B cell (primary cell): ENCODE results near the gene JMY. TPM values are rescaled to one million over a fixed set of nuclear protein-coding genes. Genes with fewer than 3 reads are reported as not detected.

Experiments
- ATAC-seq: fragments of 200-7000 bp; cut with Tn5 transposase; one replicate; pipeline ENCODE4 v1.10.0; 2021; ENCODE audit warnings: low read depth, mild to moderate bottlenecking, moderate number of reproducible peaks, moderate library complexity
- CTCF ChIA-PET: fragments of 350-600 bp; sonication (Branson Sonifier 250); formaldehyde crosslinking; loops from one replicate; lab custom pipeline; 2021; ENCODE audit warnings: antibody characterized with exemption, inconsistent platforms; lab: Charles Lee
- POLR2A ChIA-PET: fragments of 350-600 bp; sonication (Branson Sonifier 250); formaldehyde crosslinking; loops from one replicate; lab custom pipeline; 2021; ENCODE audit warnings: antibody characterized with exemption; lab: Charles Lee
- DNase-seq: peaks from one replicate; pipeline ENCODE4 v3.0.0; 2013
- H2AFZ ChIP-seq: 2 replicates; pipeline ENCODE4 v1.6.1; 2012; ENCODE audit warnings: mild to moderate bottlenecking, low read depth, low read length; ENCODE audit not compliant: insufficient read depth, poor library complexity, severe bottlenecking
- H3K27ac ChIP-seq, 2 donors: 1 replicate in 1 of 2; 2 replicates in 1 of 2; pipeline ENCODE4 v1.5.1; 2012 to 2013; ENCODE audit warnings: low read length in 2 of 2, mild to moderate bottlenecking in 2 of 2, moderate library complexity in 1 of 2
- H3K27me3 ChIP-seq, 4 experiments: fragments of 200-600 bp in 1 of 4; sonication (generic) in 1 of 4; replicated peaks in 1 of 4; 1 replicate in 2 of 4; 2 replicates in 2 of 4; pipeline versions ENCODE4 v1.6.1 to v1.7.0; 2013 to 2016; ENCODE audit warnings: low read length in 3 of 4, mild to moderate bottlenecking in 2 of 4, mixed read lengths in 1 of 4, moderate library complexity in 1 of 4; ENCODE audit not compliant: insufficient read depth in 4 of 4, control insufficient read depth in 3 of 4; ENCODE audit errors: control extremely low read depth in 1 of 4
- H3K36me3 ChIP-seq, 2 experiments: replicated peaks in 1 of 2; 1 replicate in 1 of 2; 2 replicates in 1 of 2; pipeline versions ENCODE4 v1.6.1 to v1.7.1; 2013; ENCODE audit warnings: low read length in 1 of 2; ENCODE audit not compliant: insufficient read depth in 2 of 2, control insufficient read depth in 1 of 2; ENCODE audit errors: control extremely low read depth in 1 of 2, extremely low read depth in 1 of 2
- H3K4me1 ChIP-seq, 2 donors: fragments of 200-600 bp in 1 of 2; sonication (generic) in 1 of 2; 1 replicate in 1 of 2; 2 replicates in 1 of 2; pipeline versions ENCODE4 v1.5.1 to v1.6.1; 2013 to 2017; ENCODE audit warnings: low read length in 2 of 2; ENCODE audit not compliant: control insufficient read depth in 2 of 2, insufficient read depth in 2 of 2
- H3K4me2 ChIP-seq: replicated peaks from 2 replicates; pipeline ENCODE3; 2012; ENCODE audit warnings: mild to moderate bottlenecking, low read depth, low read length; ENCODE audit not compliant: poor library complexity, severe bottlenecking
- H3K4me3 ChIP-seq, 5 experiments: fragments of 200-600 bp in 1 of 5; sonication (generic) in 1 of 5; 1 replicate in 3 of 5; 2 replicates in 2 of 5; pipeline versions ENCODE4 v1.5.1 to v1.7.0; 2011 to 2016; ENCODE audit warnings: low read length in 4 of 5, mild to moderate bottlenecking in 4 of 5, low read depth in 2 of 5, control low read depth in 1 of 5, moderate library complexity in 1 of 5; ENCODE audit not compliant: insufficient read depth in 1 of 5; ENCODE audit errors: control extremely low read depth in 1 of 5, extremely low read depth in 1 of 5
- H3K79me2 ChIP-seq: fragments of 200-600 bp; sonication (generic); one replicate; pipeline ENCODE4 v1.6.0; 2016; ENCODE audit warnings: low read length; ENCODE audit not compliant: control insufficient read depth, insufficient read depth
- H3K9ac ChIP-seq: fragments of 200-600 bp; sonication (generic); 2 replicates; pipeline ENCODE4 v1.6.1; 2017; ENCODE audit warnings: mild to moderate bottlenecking, low read length, moderate library complexity
- H3K9me3 ChIP-seq, 3 donors: one replicate each; pipeline versions ENCODE4 v1.6.1 to v1.7.1; 2013; ENCODE audit warnings: low read length in 2 of 3; ENCODE audit not compliant: control insufficient read depth in 2 of 3, insufficient read depth in 1 of 3; ENCODE audit errors: control extremely low read depth in 1 of 3
- H4K20me1 ChIP-seq: 2 replicates; pipeline ENCODE4 v1.6.0; 2012; ENCODE audit warnings: mild to moderate bottlenecking, low read length; ENCODE audit not compliant: insufficient read depth, control insufficient read depth, poor library complexity, severe bottlenecking
- H3K27ac Mint-ChIP-seq: one replicate; pipeline ENCODE4 v1.8.0; 2021; ENCODE audit warnings: mixed read lengths
- H3K27me3 Mint-ChIP-seq: one replicate; pipeline ENCODE4 v1.8.0; 2021; ENCODE audit warnings: mixed read lengths
- H3K4me1 Mint-ChIP-seq: one replicate; pipeline ENCODE4 v1.8.0; 2021; ENCODE audit warnings: mixed read lengths
- H3K4me3 Mint-ChIP-seq: one replicate; pipeline ENCODE4 v1.8.0; 2021; ENCODE audit warnings: mixed read lengths
- H3K9me3 Mint-ChIP-seq: one replicate; pipeline ENCODE4 v1.8.0; 2022; ENCODE audit warnings: mixed read lengths; ENCODE audit not compliant: insufficient read depth
- CTCF ChIP-seq: fragments of 200-600 bp; IDR thresholded peaks from one replicate; pipeline ENCODE4 v1.8.0; 2022; ENCODE audit warnings: antibody characterized with exemption, mild to moderate bottlenecking
- EZH2 ChIP-seq: IDR thresholded peaks from 2 replicates; pipeline ENCODE4 v1.6.1; 2012; ENCODE audit warnings: borderline replicate concordance, low read depth, mild to moderate bottlenecking, moderate library complexity, low read length; ENCODE audit not compliant: insufficient read depth, poor library complexity, severe bottlenecking
- WGBS: methylation state at CpG from one replicate; pipeline ENCODE4 v1.1.5; 2013; ENCODE audit warnings: missing lambda C conversion rate; ENCODE audit not compliant: insufficient coverage; 5-methylcytosine and 5-hydroxymethylcytosine counted together
- intact Hi-C: fragments of 100-400 bp; cut with micrococcal nuclease; formaldehyde crosslinking; loops from one replicate; pipeline ENCODE4 v1.10.0; 2022
- polyA plus RNA-seq: library from polyadenylated mRNA; depleted of rRNA; stranded (reverse); fragments of >200 nt; gene quantifications from 2 replicates; pipeline ENCODE4 v1.2.3, GENCODE V29; 2012
- total RNA-seq, 2 donors: library from RNA; stranded (reverse); fragments of 120-200 nt in 1 of 2; gene quantifications; 1 replicate in 1 of 2; 2 replicates in 1 of 2; pipeline versions ENCODE4 v1.2.3 to v1.2.4, GENCODE V29; 2013 to 2022

JMY gene
- total and polyA plus RNA-seq, 2 donors (not counting 1 experiment from before 2014, with no cell fraction given), result 2.7 to 20.5 TPM

DNA sequence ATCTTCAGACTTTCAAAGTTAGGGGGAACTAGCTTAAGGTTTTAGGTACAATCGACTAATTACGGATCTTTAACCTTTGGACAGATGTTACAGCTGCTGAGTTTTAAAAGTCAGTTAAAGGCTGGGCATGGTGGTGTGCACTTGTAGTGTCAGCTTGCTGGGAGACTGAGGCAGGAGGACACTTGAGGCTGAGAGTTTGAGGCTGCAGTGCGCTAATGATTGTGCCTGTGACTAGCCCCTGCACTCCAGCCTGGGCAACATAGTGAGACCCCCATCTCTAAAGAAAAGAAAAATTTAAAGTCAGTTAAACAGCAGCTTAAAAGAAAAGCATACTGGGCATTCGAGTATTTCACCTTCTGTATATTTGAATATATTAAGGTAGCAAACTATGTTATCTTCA lies 51.4 kb downstream of the JMY start:
- Histone ChIP-seq H3K79me2 (no peaks in the 10 kb centered on the region), H3K4me1 (no peaks in the 10 kb centered on the region), H3K4me3 (no peak overlapping the region), H3K27ac (no peak overlapping the region), H3K27me3 (no peaks in the 10 kb centered on the region), H2AFZ (no peak overlapping the region), H3K36me3 (peaks cover 1 to 23% of the 10 kb centered on the region in 2 experiments), H3K9ac (no peak overlapping the region), H4K20me1 (no peaks in the 10 kb centered on the region), H3K4me2 (no peak overlapping the region), H3K9me3 (no peaks in the 10 kb centered on the region)
- ChIA-PET POLR2A (no interaction called here), CTCF (no interaction called here)
- ATAC-seq (no peak), DNase-seq (no peak)
- Mint-ChIP-seq H3K27me3 (no peaks in the 10 kb centered on the region), H3K27ac (no peak overlapping the region), H3K4me1 (no peaks in the 10 kb centered on the region), H3K4me3 (no peak overlapping the region), H3K9me3 (no peaks in the 10 kb centered on the region)
- intact Hi-C loops, result no loop called here
- TF ChIP-seq EZH2 (no peak), CTCF (no peak)
- 100% methylated on average over 2 of the region's 4 CpGs for WGBS

GRCh38 chr5:79287907-79288306 lies 52.0 kb downstream of the JMY start:
- Histone ChIP-seq H3K4me3 (no peak overlapping the region), H3K36me3 (peaks cover 1 to 23% of the 10 kb centered on the region in 2 experiments), H3K4me1 (no peaks in the 10 kb centered on the region), H3K4me2 (no peak overlapping the region), H3K79me2 (no peaks in the 10 kb centered on the region), H3K27me3 (no peaks in the 10 kb centered on the region), H2AFZ (no peak overlapping the region), H4K20me1 (no peaks in the 10 kb centered on the region), H3K9ac (no peak overlapping the region), H3K9me3 (no peaks in the 10 kb centered on the region), H3K27ac (no peak overlapping the region)
- ATAC-seq (no peak), DNase-seq (no peak)
- Mint-ChIP-seq H3K4me1 (no peaks in the 10 kb centered on the region), H3K4me3 (no peak overlapping the region), H3K9me3 (no peaks in the 10 kb centered on the region), H3K27me3 (no peaks in the 10 kb centered on the region), H3K27ac (no peak overlapping the region)
- CTCF ChIA-PET, result no interaction called here
- TF ChIP-seq EZH2, result no peak
- no peak for TF ChIP-seq CTCF
- intact Hi-C loops, result no loop called here
- WGBS, result 17% methylated on average over 1 of the region's 1 CpG
- POLR2A ChIA-PET, result no interaction called here
